Thyroid gland (tissue), 4 donors: Measurements from ENCODE around the gene HYDIN. TPM values are rescaled to one million over a fixed set of nuclear protein-coding genes. Genes with fewer than 3 reads are reported as not detected.

ENCODE experiments used
- DNase-seq, 2 donors: peaks; one replicate each; pipeline ENCODE4 v3.0.0-alpha.2; 2019
- H3K27ac ChIP-seq, 3 donors: fragments of 200-600 bp; sonication (generic); 1 replicate in 2 of 3; 2 replicates in 1 of 3; pipeline ENCODE4 v1.5.1; 2016 to 2019; ENCODE audit warnings: mild to moderate bottlenecking in 1 of 3, moderate library complexity in 1 of 3
- H3K27me3 ChIP-seq: fragments of 200-600 bp; sonication (generic); one replicate; pipeline ENCODE4 v1.5.1; 2019
- H3K36me3 ChIP-seq, 2 donors: fragments of 200-600 bp; sonication (generic); one replicate each; pipeline ENCODE4 v1.5.1; 2016 to 2019
- H3K4me1 ChIP-seq, 2 donors: fragments of 200-600 bp; sonication (generic); one replicate each; pipeline ENCODE4 v1.5.1; 2017 to 2019
- H3K4me3 ChIP-seq, 3 donors: fragments of 200-600 bp; sonication (generic); replicated peaks in 1 of 3; 1 replicate in 2 of 3; 2 replicates in 1 of 3; pipeline ENCODE4 v1.5.1; 2016; ENCODE audit warnings: mild to moderate bottlenecking in 1 of 3
- H3K9me3 ChIP-seq: fragments of 200-600 bp; sonication (generic); one replicate; pipeline ENCODE4 v1.5.1; 2017
- POLR2A ChIP-seq, 2 donors: fragments of 450-650 bp; IDR thresholded peaks; one replicate each; pipeline ENCODE4 v1.6.1; 2017; ENCODE audit warnings: antibody characterized with exemption in 2 of 2, mild to moderate bottlenecking in 2 of 2, moderate library complexity in 1 of 2
- WGBS, 2 donors: methylation state at CpG; one replicate each; pipeline ENCODE4 v1.1.5; 2017; 5-methylcytosine and 5-hydroxymethylcytosine counted together
- intact Hi-C: fragments of 100-400 bp; cut with DNase I; formaldehyde crosslinking; loops from one replicate; pipeline ENCODE4 v1.15.1; 2023
- total RNA-seq, 4 donors: library from RNA; depleted of rRNA; stranded (reverse); fragments of >200 nt; gene quantifications; one replicate each; pipeline ENCODE4 v1.2.3, GENCODE V29; 2016
- TF ChIP-seq, protein P1 (sequence below), 6 experiments: fragments of 200-600 bp in 3 of 6; fragments of 450-650 bp in 3 of 6; sonication (generic) in 3 of 6; IDR thresholded peaks; one replicate each; pipeline ENCODE4 v1.5.1; 2016 to 2019; ENCODE audit warnings: antibody characterized with exemption in 6 of 6, mild to moderate bottlenecking in 2 of 6, inconsistent platforms in 1 of 6, moderate library complexity in 1 of 6

HYDIN gene
- total RNA-seq, 4 donors from 2014 or later, result 10.1 to 26.3 (median 21.3) TPM

DNA sequence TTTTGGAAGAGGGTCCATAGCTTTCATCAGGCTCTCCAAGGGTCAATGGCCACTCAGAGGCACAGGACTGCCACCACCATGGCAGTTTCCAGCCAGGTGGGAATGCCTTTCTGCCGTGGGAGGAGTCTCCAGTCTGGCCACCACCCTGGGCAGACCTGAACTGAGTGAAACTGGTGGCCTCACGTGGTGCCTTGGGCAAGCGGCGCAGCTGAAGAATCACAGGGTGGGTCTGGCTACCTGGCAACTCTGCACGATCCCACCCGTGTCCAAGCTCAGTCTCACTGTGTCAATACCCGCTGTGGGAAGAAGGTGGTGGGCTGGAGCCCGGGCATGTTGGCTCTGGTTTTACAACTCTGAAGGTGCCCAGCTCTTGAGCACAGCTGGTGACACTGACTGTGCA is 461.4 kb downstream of the HYDIN start:
- 92 to 95% methylated on average over 5 to 8 of the region's 8 CpGs for WGBS, 2 donors
- no peak overlapping the region for H3K4me3 ChIP-seq
- H3K27me3 ChIP-seq, result no peaks in the 10 kb centered on the region
- no peak for DNase-seq
- peaks cover 0 to 5% of the 10 kb centered on the region in 2 donors for H3K4me1 ChIP-seq
- no peaks in the 10 kb centered on the region for H3K9me3 ChIP-seq
- no peak for TF ChIP-seq POLR2A (IDR thresholded peaks at IDR 0.05)
- TF ChIP-seq, protein P1, sequence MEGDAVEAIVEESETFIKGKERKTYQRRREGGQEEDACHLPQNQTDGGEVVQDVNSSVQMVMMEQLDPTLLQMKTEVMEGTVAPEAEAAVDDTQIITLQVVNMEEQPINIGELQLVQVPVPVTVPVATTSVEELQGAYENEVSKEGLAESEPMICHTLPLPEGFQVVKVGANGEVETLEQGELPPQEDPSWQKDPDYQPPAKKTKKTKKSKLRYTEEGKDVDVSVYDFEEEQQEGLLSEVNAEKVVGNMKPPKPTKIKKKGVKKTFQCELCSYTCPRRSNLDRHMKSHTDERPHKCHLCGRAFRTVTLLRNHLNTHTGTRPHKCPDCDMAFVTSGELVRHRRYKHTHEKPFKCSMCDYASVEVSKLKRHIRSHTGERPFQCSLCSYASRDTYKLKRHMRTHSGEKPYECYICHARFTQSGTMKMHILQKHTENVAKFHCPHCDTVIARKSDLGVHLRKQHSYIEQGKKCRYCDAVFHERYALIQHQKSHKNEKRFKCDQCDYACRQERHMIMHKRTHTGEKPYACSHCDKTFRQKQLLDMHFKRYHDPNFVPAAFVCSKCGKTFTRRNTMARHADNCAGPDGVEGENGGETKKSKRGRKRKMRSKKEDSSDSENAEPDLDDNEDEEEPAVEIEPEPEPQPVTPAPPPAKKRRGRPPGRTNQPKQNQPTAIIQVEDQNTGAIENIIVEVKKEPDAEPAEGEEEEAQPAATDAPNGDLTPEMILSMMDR (IDR thresholded peaks at IDR 0.05), result no peak
- H3K27ac ChIP-seq, result no peak overlapping the region
- intact Hi-C loops, result no loop called here
- H3K36me3 ChIP-seq, result peaks cover 5 to 11% of the 10 kb centered on the region in 2 donors

DNA sequence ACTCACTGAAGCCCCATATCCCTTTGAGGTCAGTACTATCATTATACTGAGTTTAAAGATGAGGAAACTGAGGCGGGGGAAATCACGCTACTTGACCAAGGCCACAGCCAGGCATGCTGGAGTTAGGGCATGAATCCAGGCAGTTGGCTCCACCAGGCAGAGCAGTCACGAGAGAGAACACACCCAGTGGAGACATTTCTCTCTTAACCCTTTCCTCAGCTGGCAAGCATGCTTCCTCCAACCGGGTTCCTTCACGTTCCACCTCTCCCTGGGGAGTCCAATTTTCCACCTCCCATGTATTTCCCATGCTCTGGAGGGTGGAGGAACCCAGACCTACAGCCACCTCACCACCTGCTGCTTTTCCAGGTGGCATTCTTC is 462.3 kb downstream of the HYDIN start:
- 75 to 77% methylated on average over 5 of the region's 5 CpGs for WGBS, 2 donors
- Histone ChIP-seq H3K27me3 (no peaks in the 10 kb centered on the region), H3K4me3 (no peak overlapping the region), H3K36me3 (peaks cover 5 to 7% of the 10 kb centered on the region in 2 donors), H3K27ac (no peak overlapping the region), H3K4me1 (peaks cover 0 to 5% of the 10 kb centered on the region in 2 donors), H3K9me3 (no peaks in the 10 kb centered on the region)
- intact Hi-C loops, result no loop called here
- TF ChIP-seq, protein P1 (IDR thresholded peaks at IDR 0.05), result no peak
- no peak for TF ChIP-seq POLR2A (IDR thresholded peaks at IDR 0.05)
- no peak for DNase-seq

DNA sequence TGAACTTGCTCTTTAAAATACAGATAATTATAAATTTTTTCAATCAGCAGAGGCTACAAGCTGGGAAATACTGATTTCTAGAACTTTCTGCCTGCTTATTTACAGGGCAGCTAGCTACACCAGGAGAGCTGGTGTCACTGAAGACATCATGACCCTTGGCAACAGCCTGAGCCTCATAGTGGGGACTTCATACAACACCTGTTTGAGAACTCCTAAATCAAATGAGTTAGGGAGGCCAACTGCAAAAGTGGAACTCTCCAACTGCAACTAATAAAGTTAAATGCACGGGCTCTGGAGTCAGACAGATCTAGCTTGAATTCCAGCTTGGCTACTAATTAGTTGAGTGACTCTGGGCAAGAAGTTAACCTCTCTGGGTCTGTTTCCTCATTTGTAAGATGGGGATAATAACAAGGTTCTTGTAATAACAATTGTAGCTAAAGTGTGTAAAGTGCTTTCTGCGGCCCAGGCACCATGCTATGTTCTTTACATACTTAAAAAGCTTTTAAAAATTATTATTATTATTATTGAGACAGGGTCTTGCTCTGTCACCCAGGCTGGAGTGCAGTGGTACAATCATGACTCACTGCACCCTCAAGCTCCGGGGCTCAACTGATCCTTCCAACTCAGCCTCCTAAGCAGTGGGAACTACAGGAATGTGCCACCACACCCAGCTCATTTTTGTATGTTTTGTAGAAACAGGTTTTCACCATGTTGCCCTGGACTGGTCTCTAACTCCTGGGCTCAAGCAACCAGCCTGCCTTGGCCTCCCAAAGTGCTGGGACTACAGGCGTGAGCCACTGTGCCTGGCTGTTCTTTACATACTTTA is 462.9 kb downstream of the HYDIN start:
- Histone ChIP-seq H3K4me1 (peaks cover 0 to 5% of the 10 kb centered on the region in 2 donors), H3K36me3 (peaks cover 5 to 10% of the 10 kb centered on the region in 2 donors), H3K27ac (no peak overlapping the region), H3K4me3 (no peak overlapping the region), H3K9me3 (no peaks in the 10 kb centered on the region), H3K27me3 (no peaks in the 10 kb centered on the region)
- 79 to 93% methylated on average over 4 of the region's 4 CpGs for WGBS, 2 donors
- TF ChIP-seq POLR2A (IDR thresholded peaks at IDR 0.05), result no peak
- TF ChIP-seq, protein P1 (IDR thresholded peaks at IDR 0.05), result no peak
- no peak for DNase-seq
- intact Hi-C loops, result no loop called here

DNA sequence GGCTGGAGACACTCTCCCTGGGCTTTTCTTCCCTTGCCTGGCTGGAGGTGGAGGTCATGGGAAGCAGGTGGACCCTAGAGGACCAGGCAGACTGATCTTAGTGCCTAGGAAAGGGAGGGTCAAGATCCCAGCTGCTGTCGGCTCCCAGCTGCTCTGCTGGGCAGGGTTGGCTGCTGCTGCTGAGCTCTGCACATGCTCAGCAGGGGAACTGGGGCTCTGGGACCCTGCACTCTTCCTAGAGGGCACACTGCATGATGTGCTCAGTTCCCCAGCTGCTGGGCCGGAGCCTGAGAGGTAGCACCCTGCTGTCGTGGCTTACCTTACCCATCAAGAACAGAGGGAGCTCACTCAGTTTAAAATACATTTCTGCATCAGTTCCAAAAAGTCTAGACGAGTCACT is 463.9 kb downstream of the HYDIN start:
- 85 to 90% methylated on average over 4 of the region's 4 CpGs for WGBS, 2 donors

DNA sequence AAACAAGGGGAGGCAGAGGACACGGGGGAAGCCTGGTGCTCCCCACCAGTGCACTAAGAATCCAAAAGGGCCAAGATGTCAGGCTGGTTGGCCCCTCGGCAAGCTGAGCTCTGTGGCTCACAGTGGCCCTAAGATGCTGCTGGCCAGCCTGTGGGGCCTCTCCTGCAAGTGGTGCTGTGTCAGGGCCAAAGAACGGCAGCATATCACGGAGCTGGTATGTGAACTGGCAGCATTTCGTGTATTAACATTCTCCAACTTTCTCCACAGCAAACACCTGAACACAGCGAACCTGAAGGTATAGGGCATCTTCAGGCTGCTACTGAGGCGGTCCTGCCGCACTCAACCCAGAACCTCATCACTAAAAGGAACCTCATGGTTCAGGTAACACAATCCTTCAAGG is 464.3 kb downstream of the HYDIN start:
- intact Hi-C loops, result no loop called here
- H3K27me3 ChIP-seq, result no peaks in the 10 kb centered on the region
- H3K27ac ChIP-seq, result no peak overlapping the region
- H3K4me3 ChIP-seq, result no peak overlapping the region
- DNase-seq, result no peak
- TF ChIP-seq, protein P1 (IDR thresholded peaks at IDR 0.05), result no peak
- no peak for TF ChIP-seq POLR2A (IDR thresholded peaks at IDR 0.05)
- H3K4me1 ChIP-seq, result peaks cover 0 to 5% of the 10 kb centered on the region in 2 donors
- H3K36me3 ChIP-seq, result peaks cover 5 to 24% of the 10 kb centered on the region in 2 donors
- 93 to 95% methylated on average over 8 of the region's 8 CpGs for WGBS, 2 donors
- no peaks in the 10 kb centered on the region for H3K9me3 ChIP-seq

More for the DNA sequence above, 463.9 kb downstream of the HYDIN start:
- Histone ChIP-seq H3K36me3 (peaks cover 5 to 19% of the 10 kb centered on the region in 2 donors), H3K4me3 (no peak overlapping the region), H3K4me1 (peaks cover 0 to 5% of the 10 kb centered on the region in 2 donors), H3K27ac (no peak overlapping the region), H3K9me3 (no peaks in the 10 kb centered on the region), H3K27me3 (no peaks in the 10 kb centered on the region)
- intact Hi-C loops, result no loop called here
- TF ChIP-seq POLR2A (IDR thresholded peaks at IDR 0.05), result no peak
- TF ChIP-seq, protein P1 (IDR thresholded peaks at IDR 0.05), result no peak
- no peak for DNase-seq
